ENCODE measurements around the gene TMPRSS3. TPM values are rescaled to one million over a fixed set of nuclear protein-coding genes. Genes with fewer than 3 reads are reported as not detected.

TMPRSS3 gene
- total RNA-seq, 1 donor from 2014 or later = not detected

DNA sequence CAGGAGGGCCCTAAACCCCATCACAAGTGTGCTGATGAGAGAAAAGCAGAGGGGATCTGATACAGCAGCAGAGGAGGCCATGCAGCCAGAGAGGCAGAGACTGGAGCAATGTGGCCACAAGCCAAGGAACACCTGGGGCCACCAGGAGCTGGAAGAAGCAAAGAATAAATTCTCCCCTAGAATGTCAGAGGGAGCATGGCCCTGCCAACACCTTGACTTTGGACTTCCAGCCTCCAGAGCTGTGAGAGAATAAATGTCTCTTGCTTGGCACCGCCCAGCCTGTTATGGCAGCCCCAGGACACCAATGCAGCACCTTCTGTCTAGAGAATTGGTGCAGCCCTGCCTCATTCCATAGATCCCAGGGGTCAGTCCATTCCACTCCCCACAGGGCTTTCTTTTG is 33.2 kb upstream of the TMPRSS3 start:
- DNase-seq (ENCODE audit: low read depth) = no peak

DNA sequence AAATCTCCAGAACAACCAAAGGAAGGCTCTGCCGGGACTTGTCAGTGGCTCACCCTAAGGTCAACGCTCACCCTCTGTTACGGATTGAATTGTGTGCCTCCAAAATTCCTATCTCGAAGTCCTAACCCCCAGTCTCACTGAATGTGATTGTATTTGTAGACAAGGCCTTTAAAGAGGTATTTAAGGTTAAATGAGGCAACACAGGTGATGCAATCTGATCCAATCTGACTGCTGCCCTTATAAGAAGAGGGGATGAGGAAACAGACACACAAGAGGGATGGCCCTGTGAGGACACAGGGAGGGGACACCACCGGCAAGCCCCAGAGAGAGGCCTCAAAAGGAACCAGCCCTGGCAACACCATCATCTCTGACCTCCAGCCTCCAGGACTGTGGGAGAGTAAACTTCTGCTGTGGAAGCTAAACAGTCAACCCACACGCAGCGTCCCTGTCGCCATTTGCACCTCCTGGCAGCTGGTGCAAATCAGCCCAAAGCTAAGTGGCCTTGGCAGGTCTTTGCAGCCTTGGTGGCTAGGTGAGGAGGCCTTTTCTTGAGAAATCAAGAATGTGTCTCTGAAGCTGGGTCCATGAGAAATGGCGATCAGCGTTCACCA is 32.1 kb upstream of the TMPRSS3 start:
- DNase-seq (ENCODE audit: low read depth) = no peak

DNA sequence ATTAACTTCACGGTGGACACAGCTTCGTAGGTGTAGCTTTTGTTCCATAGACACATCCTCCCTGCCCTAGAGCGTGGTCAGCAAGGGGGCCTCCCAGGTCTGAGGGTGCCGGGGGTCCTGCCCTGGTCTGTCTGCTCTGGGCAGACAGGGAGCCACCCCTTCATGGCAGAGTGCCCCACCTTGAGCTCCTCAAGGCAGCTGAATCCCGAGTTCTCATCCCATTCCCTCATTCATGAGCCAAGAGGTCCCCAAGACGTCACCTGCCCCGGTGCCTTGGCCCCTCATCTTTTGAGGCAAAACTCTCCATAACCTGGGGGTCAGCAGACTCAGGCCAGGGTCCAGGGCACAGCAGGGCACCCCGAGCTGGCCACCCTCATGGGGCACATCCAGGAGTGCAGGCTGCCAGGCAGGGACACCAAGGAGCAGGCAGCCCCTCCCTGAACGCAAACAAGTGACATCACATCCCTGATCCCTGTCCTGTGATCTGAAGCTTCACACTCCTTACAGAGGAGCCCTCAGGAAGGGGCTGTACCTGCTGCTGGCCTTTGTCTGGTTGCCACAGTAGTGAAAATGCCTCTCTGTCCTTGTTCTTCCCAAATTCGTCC is 31.1 kb upstream of the TMPRSS3 start:
- no peak for DNase-seq (ENCODE audit: low read depth)

DNA sequence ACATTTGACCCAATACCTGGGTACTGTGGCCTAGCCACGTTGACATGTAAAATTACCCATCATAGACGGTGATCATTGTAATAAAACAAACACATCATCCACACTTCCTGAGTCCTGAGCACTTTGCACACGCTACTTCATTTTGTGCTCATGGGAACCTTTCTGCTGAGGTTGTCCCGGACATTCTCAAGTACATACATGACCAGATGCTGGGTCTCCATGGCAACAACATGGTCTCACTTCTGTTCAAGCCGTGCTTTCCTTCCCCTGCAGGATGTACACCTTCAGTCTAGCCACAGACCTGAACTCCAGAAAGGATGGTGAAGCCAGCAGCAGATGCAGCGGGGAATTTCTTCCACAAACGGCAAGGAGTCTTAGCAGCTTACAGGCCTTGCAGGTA is 30.6 kb upstream of the TMPRSS3 start:
- DNase-seq (ENCODE audit: low read depth) = no peak

DNA sequence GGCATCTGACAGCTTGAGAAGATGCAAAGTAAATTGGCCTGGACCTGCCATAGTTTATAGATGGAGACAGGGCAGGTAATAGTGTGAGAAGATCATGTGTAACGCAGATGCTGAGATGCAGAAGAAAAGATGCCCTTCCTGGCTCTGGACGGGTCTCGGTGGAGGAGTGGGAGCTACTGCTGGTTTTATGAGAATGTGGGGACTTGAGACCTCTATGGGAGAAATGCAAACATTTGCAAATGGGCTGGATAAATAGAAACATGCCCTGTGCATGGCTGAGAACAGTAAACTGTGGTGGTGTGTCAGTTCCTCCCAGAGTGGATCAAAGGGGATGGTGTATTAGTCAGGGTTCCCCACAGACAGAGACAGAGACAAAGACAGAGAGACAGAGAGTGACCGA is 29.7 kb upstream of the TMPRSS3 start:
- no peak for DNase-seq (ENCODE audit: low read depth)

DNA sequence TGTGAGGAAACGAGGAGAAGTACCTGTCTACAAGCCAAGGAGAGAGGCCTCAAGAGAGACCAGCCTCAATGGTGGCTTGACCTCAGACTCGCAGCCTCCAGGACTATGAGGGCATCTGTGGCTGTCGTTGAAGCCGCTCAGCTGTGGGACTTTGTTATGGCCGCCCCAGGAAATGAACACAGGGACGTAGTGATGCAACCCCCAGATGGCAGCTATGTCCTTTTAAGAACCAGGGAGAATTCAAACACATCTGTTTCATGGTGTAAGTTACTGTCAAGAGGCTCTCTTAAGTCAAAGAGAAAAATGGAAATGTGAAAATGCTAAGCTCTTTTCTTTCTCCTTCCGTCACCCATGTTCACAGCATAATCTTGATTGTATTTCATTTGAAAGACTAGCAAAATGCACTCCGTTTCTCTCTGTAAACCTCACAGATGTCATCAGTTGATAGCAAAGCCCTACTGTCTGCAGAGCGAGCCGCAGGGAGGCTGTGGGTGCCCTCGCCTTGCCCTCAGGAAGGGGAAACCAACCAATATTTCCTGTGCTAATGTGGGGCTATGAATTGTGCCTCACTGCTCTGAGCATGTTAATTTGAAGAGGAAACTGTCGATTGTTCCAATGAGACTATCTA is 29.2 kb upstream of the TMPRSS3 start:
- no peak for DNase-seq (ENCODE audit: low read depth)

- no peak for DNase-seq (ENCODE audit: low read depth)
Observed at GRCh38 chr21:42423685-42424084, 27.8 kb upstream of the TMPRSS3 start.

GRCh38 chr21:42423197-42423675 is 27.4 kb upstream of the TMPRSS3 start:
- no peak for DNase-seq (ENCODE audit: low read depth)

GRCh38 chr21:42421018-42421793 is 25.4 kb upstream of the TMPRSS3 start:
- DNase-seq (ENCODE audit: low read depth) = no peak

DNA sequence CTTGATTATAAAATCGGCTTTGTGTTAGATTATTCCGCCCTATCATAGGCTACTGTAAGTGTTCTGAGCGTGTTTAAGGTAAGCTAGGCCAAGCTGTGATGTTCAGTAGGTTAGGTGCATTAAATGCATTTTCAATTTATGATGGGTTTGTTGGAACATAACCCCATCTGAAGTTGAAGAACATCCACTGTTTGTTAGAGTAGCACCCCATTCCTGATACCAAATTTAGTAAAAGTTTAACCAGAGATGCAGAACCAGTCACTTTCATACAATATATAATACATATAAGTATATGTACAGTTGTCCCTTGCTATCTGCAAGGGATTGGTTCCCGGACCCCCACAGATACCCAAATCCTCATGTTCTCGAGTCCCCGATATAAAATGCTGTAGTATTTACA is 24.0 kb upstream of the TMPRSS3 start:
- no peak for DNase-seq (ENCODE audit: low read depth)

- DNase-seq (ENCODE audit: low read depth) = no peak
Observed at GRCh38 chr21:42418886-42419285, 23.0 kb upstream of the TMPRSS3 start.

- DNase-seq (ENCODE audit: low read depth) = no peak
Observed at GRCh38 chr21:42417533-42417932, 21.7 kb upstream of the TMPRSS3 start.

- no peak for DNase-seq (ENCODE audit: low read depth)
Observed at GRCh38 chr21:42414928-42415769, 19.3 kb upstream of the TMPRSS3 start.

GRCh38 chr21:42414553-42414927 is 18.7 kb upstream of the TMPRSS3 start:
- no peak for DNase-seq (ENCODE audit: low read depth)

DNA sequence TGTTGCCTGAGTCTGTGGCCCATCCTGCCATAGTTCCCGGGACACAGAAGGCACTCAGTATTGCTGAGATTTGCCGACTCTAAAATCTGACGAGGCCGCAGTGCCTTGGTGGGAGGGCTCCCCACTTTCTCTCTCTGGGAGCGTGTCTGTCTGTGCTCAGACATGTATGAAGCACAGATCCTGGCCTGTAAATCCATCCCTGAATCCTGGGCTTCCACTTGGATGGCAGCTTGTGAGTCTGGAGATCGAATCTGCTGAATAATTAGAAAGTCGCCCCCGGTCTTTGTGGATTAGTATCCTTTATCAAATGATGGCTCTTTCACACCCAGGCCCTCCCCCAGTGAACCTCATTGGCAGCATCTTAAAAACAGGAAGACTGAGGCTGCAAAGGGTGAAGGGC is 18.2 kb upstream of the TMPRSS3 start:
- no peak for DNase-seq (ENCODE audit: low read depth)

GRCh38 chr21:42413500-42413899 is 17.6 kb upstream of the TMPRSS3 start:
- DNase-seq (ENCODE audit: low read depth) = no peak

GRCh38 chr21:42413093-42413492 is 17.2 kb upstream of the TMPRSS3 start:
- no peak for DNase-seq (ENCODE audit: low read depth)

DNA sequence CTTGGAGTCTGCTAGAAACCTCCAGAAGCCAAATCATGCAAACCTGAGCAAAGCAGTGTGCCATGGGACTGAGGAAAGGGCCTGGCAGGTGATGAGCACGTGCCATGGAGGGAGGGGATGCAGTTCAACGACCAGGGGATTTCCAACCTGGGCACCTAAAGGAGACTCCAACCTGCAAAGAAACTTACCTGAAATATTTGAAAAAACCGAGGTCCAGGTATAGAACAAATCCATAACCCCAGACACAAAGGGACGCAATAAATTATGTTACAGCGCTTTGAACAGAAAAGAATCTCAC is 16.7 kb upstream of the TMPRSS3 start:
- DNase-seq (ENCODE audit: low read depth) = no peak

DNA sequence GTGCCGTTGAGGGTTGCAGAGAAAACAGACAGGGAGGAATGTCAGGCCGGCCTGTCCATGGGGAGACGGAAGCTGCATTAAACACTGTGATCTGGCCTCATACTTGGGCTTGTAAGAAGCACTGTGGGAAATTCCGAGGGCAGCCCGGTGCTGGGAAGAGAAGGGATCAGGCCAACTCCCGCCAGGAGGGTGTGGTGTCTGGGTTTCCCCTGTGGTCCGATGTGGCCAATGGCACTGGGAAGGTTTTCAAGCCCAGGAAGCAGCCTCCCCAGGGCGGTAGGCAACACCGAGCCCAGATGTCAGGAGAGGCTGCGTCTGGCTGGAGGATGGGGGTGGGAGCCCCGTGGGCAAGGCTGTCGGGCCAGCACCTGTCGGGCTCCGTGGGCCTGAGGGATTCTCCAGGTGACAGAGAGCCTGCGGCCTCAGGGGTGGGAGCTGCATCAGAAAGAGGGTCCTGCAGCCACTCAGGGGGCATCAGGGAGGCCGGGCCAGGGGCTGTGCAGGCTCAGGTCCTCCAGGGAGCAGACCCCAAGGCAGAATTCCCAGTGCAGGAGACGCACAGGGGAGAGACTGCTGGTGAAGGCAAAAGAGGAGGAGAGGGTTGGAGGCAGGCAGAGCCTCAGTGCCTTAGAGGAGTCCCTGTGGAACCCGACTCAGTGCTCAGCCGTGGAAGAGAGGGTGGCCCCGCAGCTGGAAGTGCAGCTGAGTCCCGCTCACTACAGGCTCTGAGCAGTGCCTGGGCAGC is 16.2 kb upstream of the TMPRSS3 start:
- DNase-seq (ENCODE audit: low read depth) = no peak

GRCh38 chr21:42411197-42411869 is 15.5 kb upstream of the TMPRSS3 start:
- no peak for DNase-seq (ENCODE audit: low read depth)
